GM12878 (cell line): ENCODE measurements around the gene POU5F1. TPM values are rescaled to one million over a fixed set of nuclear protein-coding genes. Genes with fewer than 3 reads are reported as not detected.

ENCODE experiments used
- EED ChIP-seq: sonication (generic); IDR thresholded peaks from 2 replicates; pipeline ENCODE4 v1.6.1; 2016; ENCODE audit warnings: antibody characterized with exemption, low read depth
- ETV6 ChIP-seq, 2 experiments: fragments of 450-650 bp in 1 of 2; IDR thresholded peaks in 1 of 2; conservative IDR thresholded peaks in 1 of 2; 2 replicates each; pipeline ENCODE4 v1.6.1; 2014; ENCODE audit warnings: antibody characterized with exemption in 1 of 2, borderline replicate concordance in 1 of 2, low read depth in 1 of 2, mild to moderate bottlenecking in 1 of 2, moderate library complexity in 1 of 2
- FOXM1 ChIP-seq: IDR thresholded peaks from 2 replicates; pipeline ENCODE4 v1.6.1; 2012; ENCODE audit warnings: low read depth, mild to moderate bottlenecking, inconsistent platforms, low read length, moderate library complexity
- GABPA ChIP-seq: IDR thresholded peaks from 2 replicates; pipeline ENCODE4 v1.6.1; 2014; ENCODE audit warnings: antibody characterized with exemption, low read depth, mild to moderate bottlenecking, inconsistent platforms
- HDGF ChIP-seq: fragments of 450-650 bp; IDR thresholded peaks from 2 replicates; pipeline ENCODE4 v1.6.1; 2016; ENCODE audit warnings: antibody characterized with exemption
- MTA2 ChIP-seq: fragments of 450-650 bp; IDR thresholded peaks from 2 replicates; pipeline ENCODE4 v1.6.1; 2016; ENCODE audit warnings: low read depth, mild to moderate bottlenecking, moderate library complexity
- MXI1 ChIP-seq: fragments of 150-350 bp; IDR thresholded peaks from 2 replicates; pipeline ENCODE4 v1.6.1; 2011; ENCODE audit warnings: low read depth, mild to moderate bottlenecking, inconsistent platforms, low read length, improper control_type of control experiment
- MYC ChIP-seq: IDR thresholded peaks from 2 replicates; pipeline ENCODE4 v1.6.1; 2011; ENCODE audit warnings: mild to moderate bottlenecking, low read length, moderate library complexity, inconsistent platforms; ENCODE audit not compliant: insufficient read depth, insufficient replicate concordance, insufficient read length, severe bottlenecking
- RAD51 ChIP-seq: fragments of 450-650 bp; IDR thresholded peaks from 2 replicates; pipeline ENCODE4 v1.6.1; 2016; ENCODE audit warnings: moderate library complexity, mild to moderate bottlenecking, inconsistent platforms
- RB1 ChIP-seq: fragments of 450-650 bp; formaldehyde crosslinking; IDR thresholded peaks from 2 replicates; pipeline ENCODE4 v1.6.1; 2017; ENCODE audit warnings: mild to moderate bottlenecking, borderline replicate concordance
- RCOR1 ChIP-seq: conservative IDR thresholded peaks from 2 replicates; pipeline ENCODE4 v1.6.1; 2012; ENCODE audit warnings: low read depth, low read length, improper control_type of control experiment
- RELB ChIP-seq: fragments of 450-650 bp; IDR thresholded peaks from 2 replicates; pipeline ENCODE4 v1.6.1; 2017; ENCODE audit warnings: low read depth, mild to moderate bottlenecking, moderate library complexity
- SMAD1 ChIP-seq: fragments of 450-650 bp; IDR thresholded peaks from 2 replicates; pipeline ENCODE4 v1.6.1; 2018; ENCODE audit warnings: mild to moderate bottlenecking, low read depth; ENCODE audit not compliant: partially characterized antibody
- SMARCA5 ChIP-seq: fragments of 450-650 bp; IDR thresholded peaks from 2 replicates; pipeline ENCODE4 v1.6.1; 2017; ENCODE audit warnings: mild to moderate bottlenecking
- SP1 ChIP-seq: IDR thresholded peaks from one replicate; pipeline ENCODE4 v1.6.1; 2011; ENCODE audit warnings: low read depth, low read length
- TCF3 ChIP-seq: IDR thresholded peaks from 2 replicates; pipeline ENCODE4 v1.6.1; 2012; ENCODE audit warnings: low read depth, mild to moderate bottlenecking, low read length, borderline replicate concordance; ENCODE audit not compliant: insufficient read depth
- polyA plus RNA-seq, 11 experiments: library from polyadenylated mRNA; depleted of rRNA in 4 of 11; unstranded in 6 of 11; stranded (reverse) in 5 of 11; fragments of >200 nt; fragmentation: Nextera tagmentation in 4 of 11; fragmentation: Illumina TruSeq in 1 of 11; extraction: Ambion mirVana in 4 of 11; extraction: Trizol in 1 of 11; gene quantifications; 1 replicate in 1 of 11; 2 replicates in 10 of 11; pipeline versions ENCODE4 v1.2.1 to v1.2.3, GENCODE V29; 2011 to 2016; ENCODE audit warnings: inconsistent platforms in 2 of 11, missing spikeins in 2 of 11, low read depth in 1 of 11
- total RNA-seq, 4 experiments: library from RNA; depleted of rRNA in 3 of 4; stranded (reverse); fragments of >200 nt in 3 of 4; fragmentation: Illumina TruSeq in 1 of 4; extraction: Trizol in 1 of 4; gene quantifications; 2 replicates each; pipeline versions ENCODE4 v1.2.1 to v1.2.3, GENCODE V29; 2013 to 2021
- TF ChIP-seq, protein P1 (sequence below): fragments of 450-650 bp; IDR thresholded peaks from 2 replicates; pipeline ENCODE4 v1.6.1; 2018; ENCODE audit warnings: mild to moderate bottlenecking, low read depth, moderate library complexity; ENCODE audit not compliant: partially characterized antibody
- TF ChIP-seq, protein P2 (sequence below): IDR thresholded peaks from 2 replicates; pipeline ENCODE4 v1.6.1; 2011; ENCODE audit warnings: low read depth, mild to moderate bottlenecking, low read length, moderate library complexity, borderline replicate concordance; ENCODE audit errors: extremely low read depth
- TF ChIP-seq, protein P3 (sequence below): fragments of 450-650 bp; IDR thresholded peaks from 2 replicates; pipeline ENCODE4 v1.6.1; 2017; ENCODE audit warnings: mild to moderate bottlenecking, low read depth, inconsistent platforms; ENCODE audit not compliant: poor library complexity, severe bottlenecking

The POU5F1 gene
- total and polyA plus RNA-seq, 10 of the 15 experiments (the other 5 are each of a cell fraction or from before 2014, with no cell fraction given) = 1.4 to 5.5 (median 3.2) TPM

DNA sequence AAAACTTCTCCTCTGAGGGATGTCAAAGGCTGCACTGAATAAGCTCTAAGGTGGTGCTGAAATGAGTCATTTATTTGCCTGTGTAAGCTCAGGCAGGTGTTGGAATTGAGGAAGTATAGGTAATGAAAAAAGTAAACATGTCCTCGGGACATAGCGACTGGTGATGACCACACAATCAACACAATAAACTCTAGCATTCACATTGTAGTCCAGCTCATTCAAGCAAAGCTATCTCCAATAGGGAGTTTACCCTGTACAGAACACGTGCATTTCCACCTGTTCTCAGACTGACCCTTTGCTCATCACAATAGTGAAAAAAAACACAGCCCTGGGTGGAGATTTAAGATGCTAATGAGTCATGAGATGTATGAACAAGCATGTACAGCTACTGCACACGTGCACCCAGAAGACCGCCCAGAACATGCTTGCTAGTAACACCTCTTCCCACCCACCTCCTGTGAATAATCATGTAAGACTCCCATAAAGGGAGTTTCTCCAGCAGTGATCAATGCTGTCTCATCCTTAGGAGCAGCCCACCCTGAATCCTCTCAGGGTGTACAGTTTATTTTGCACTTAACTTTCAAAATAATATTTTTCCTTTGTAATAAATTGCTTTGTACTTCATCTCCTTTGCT lies 33.0 kb upstream of the POU5F1 start (continued):
- TF ChIP-seq MYC (no peak), EED (peak; percentile 84), ETV6 (conservative IDR thresholded peaks at IDR 0.05 in 1 of 2, IDR thresholded peaks at IDR 0.05 in 1 of 2; ENCODE audit: borderline replicate concordance in 1 of 2, low read depth in 1 of 2) (peak in 1 of 2 experiments; percentile 42; a peak in 1 of 4 replicates), SMARCA5 (no peak), RAD51 (peak; percentile 89), SMAD1 (no peak), TCF3 (peak; percentile 35; the same call in 1 of the 2 replicates), RELB (peak; percentile 74; the same call in 1 of the 2 replicates), RB1 (no peak), RCOR1 (no peak), SP1 (peak; percentile 29), HDGF (no peak), MTA2 (peak; percentile 73), MXI1 (peak; percentile 95), FOXM1 (peak; percentile 21; the same call in 1 of the 2 replicates), GABPA (0 out of 2 replicates have a peak, but pooled peaks have one; percentile 8)
- TF ChIP-seq, protein P1, sequence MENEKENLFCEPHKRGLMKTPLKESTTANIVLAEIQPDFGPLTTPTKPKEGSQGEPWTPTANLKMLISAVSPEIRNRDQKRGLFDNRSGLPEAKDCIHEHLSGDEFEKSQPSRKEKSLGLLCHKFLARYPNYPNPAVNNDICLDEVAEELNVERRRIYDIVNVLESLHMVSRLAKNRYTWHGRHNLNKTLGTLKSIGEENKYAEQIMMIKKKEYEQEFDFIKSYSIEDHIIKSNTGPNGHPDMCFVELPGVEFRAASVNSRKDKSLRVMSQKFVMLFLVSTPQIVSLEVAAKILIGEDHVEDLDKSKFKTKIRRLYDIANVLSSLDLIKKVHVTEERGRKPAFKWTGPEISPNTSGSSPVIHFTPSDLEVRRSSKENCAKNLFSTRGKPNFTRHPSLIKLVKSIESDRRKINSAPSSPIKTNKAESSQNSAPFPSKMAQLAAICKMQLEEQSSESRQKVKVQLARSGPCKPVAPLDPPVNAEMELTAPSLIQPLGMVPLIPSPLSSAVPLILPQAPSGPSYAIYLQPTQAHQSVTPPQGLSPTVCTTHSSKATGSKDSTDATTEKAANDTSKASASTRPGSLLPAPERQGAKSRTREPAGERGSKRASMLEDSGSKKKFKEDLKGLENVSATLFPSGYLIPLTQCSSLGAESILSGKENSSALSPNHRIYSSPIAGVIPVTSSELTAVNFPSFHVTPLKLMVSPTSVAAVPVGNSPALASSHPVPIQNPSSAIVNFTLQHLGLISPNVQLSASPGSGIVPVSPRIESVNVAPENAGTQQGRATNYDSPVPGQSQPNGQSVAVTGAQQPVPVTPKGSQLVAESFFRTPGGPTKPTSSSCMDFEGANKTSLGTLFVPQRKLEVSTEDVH = no peak
- TF ChIP-seq, protein P2, sequence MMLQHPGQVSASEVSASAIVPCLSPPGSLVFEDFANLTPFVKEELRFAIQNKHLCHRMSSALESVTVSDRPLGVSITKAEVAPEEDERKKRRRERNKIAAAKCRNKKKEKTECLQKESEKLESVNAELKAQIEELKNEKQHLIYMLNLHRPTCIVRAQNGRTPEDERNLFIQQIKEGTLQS = no peak
- TF ChIP-seq, protein P3, sequence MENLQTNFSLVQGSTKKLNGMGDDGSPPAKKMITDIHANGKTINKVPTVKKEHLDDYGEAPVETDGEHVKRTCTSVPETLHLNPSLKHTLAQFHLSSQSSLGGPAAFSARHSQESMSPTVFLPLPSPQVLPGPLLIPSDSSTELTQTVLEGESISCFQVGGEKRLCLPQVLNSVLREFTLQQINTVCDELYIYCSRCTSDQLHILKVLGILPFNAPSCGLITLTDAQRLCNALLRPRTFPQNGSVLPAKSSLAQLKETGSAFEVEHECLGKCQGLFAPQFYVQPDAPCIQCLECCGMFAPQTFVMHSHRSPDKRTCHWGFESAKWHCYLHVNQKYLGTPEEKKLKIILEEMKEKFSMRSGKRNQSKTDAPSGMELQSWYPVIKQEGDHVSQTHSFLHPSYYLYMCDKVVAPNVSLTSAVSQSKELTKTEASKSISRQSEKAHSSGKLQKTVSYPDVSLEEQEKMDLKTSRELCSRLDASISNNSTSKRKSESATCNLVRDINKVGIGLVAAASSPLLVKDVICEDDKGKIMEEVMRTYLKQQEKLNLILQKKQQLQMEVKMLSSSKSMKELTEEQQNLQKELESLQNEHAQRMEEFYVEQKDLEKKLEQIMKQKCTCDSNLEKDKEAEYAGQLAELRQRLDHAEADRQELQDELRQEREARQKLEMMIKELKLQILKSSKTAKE = peak; percentile 59
